Measurements from ENCODE around the gene PLXDC1.
"Not testable (repeated sequence)": the region's sequence is repeated elsewhere in the genome, so short reads cannot be mapped to it uniquely, and the experiment has no call there.

Gene PLXDC1

DNA sequence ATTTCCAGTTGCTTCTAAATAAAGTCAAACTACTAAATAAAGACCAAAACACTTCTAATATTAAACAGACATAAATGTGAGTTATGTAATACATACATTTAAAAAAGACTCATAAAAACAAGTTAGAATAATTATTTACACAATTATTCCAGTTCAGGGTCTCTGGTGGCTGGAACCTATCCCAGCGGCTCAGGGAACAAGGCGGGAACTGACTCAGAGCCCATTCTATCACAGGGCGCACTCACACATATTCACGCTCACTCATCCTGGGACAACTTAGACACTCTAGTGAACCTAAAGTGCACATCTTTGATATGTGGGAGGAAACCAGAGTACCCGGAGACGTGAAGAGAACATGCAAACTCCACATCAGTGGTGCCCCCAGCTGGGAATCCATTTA lies 25.0 kb downstream of the PLXDC1 start:
- no peak for DNase-seq (ENCODE audit: low read depth in 1 of 2, low spot score in 1 of 2)

DNA sequence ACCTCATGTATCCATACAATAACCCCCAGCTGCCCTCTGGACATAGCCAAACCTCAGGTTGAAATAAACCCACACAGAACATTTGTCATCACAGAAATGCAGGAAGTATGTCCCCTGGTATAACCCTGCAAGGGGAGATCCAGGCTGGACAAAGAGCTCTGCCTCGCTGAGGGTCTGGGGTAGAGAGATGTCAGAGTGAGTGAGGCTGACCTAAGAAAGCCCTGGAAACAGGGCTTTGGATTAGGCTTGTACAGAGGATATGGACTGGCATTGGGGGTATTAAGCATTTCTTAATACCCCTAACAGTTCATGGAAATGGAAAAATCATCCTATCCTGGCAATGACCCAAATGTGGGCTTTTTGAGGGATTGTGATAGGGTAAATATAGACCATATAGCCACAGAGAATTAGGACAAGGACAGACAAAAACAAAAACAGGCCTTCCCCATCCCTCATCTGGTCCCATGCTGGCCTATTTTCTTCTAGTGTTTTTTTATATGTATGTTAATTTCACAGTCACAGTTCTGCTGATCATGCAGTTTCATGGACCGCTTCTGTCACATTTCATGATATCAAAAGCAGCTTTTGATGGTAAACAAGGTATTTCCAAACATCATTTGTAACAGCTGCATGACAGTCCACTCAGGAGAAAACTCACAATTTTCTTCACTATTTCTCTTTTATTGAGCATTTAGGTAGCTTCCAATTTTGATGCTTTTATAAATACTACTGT lies 26.1 kb downstream of the PLXDC1 start:
- DNase-seq (ENCODE audit: low read depth in 1 of 2, low spot score in 1 of 2): no peak

DNA sequence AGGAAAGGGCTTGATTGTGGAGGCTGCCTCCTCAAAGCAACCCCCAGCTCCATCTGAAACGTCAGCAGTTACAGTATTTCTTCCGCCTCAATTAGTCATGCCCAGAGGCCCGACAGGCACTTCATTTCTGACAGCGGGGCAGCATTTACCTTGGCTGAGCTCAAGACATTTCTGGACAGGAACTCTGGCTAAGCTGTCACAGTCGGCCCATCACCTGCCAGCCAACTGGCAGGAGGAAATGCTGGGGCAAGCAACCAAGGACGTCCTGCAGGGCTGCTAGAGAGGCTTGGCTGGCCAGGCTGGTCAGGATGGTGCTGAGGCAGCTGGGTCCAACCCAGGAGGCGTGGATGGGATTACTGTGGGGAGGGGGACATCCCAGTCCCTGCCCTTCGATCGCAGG lies 27.8 kb downstream of the PLXDC1 start:
- no peak for DNase-seq (ENCODE audit: low read depth in 1 of 2, low spot score in 1 of 2)

DNA sequence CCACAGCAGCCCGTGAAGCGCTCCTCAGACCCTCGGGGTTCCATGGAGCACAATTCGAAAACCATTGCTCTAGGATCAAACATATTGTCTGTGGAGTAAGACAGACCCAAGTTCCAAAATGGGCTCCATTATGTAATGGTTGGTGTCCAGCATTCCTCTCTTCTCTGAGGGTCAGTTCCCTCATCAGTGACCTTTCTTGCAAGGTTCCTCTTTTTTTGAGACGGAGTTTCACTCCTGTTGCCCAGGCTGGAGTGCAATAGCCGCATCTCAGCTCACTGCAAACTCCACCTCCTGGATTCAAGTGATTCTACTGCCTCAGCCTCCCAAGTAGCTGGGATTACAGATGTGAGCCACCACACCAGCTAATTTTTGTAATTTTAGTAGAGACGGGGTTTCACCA lies 28.4 kb downstream of the PLXDC1 start:
- DNase-seq (ENCODE audit: low read depth in 1 of 2, low spot score in 1 of 2): no peak

DNA sequence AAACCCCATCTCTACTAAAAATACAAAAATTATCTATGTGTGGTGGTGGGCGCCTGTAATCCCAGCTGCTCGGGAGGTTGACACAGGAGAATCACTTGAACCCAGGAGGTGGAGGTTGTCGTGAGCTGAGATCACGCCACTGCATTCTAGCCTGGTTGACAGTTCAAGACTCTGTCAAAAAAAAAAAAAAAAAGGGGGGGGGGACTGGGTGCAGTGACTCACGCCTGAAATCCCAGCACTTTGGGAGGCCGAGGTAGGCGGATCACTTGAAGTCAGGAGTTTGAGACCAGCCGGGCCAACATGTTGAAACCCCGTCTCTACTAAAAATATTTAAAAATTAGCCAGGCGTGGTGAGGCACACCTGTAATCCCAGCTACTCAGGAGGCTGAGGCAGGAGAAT lies 29.5 kb downstream of the PLXDC1 start:
- DNase-seq (ENCODE audit: low read depth in 1 of 2, low spot score in 1 of 2): not testable (repeated sequence)

DNA sequence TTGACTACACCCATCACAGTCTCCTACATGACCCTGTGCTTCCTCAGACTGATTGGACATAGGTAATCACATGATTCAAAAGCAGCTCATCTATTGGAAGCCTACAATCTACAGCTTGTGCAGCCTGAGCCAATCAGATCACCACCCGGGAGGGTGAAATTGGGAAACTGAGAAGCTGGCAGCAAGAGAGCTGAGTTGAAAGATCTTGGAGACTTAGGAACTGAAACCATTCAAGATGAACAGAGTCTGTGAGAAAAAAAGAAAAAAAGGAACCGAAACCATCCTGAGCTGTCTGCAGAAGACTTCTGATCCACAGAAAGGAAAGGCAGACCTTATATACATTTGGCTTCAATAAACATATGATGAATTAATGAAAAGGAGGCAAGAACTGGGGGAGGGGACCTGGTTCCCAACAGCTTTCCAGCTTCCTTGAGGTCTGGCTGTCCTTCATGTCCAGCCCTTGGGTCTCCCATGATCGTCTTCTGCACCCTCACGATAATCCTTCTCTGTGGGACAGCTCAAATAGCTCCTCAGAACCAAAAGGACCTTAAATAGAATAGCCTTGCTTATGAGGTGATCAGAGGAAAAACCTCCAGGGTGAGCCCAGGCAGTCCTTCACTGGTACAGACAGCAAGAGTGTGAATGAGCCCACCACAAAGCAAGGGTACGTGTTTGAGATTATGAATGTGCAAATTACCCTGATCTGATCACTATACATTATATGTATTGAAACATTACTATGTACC lies 32.6 kb downstream of the PLXDC1 start:
- DNase-seq (ENCODE audit: low read depth in 1 of 2, low spot score in 1 of 2): no peak

DNA sequence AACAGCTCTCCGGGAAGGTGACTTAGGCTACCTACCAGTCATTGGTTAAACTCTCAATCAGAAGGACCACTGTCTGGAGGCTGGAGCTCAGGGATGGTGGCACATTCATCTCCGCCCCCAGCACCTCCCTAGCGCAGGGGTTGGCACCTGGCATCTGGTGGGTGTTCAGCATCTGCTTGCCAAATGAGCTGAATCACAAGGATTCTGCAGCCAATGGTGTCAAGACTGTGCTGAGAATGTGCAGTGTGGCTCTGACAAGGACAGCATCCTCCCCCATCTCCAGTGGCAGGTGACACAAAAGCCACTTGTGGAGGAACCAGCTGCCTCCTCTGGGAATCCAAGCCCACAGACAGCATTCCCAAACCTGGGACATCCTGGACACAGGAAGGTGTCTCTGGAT lies 35.2 kb downstream of the PLXDC1 start:
- no peak for DNase-seq (ENCODE audit: low read depth in 1 of 2, low spot score in 1 of 2)

DNA sequence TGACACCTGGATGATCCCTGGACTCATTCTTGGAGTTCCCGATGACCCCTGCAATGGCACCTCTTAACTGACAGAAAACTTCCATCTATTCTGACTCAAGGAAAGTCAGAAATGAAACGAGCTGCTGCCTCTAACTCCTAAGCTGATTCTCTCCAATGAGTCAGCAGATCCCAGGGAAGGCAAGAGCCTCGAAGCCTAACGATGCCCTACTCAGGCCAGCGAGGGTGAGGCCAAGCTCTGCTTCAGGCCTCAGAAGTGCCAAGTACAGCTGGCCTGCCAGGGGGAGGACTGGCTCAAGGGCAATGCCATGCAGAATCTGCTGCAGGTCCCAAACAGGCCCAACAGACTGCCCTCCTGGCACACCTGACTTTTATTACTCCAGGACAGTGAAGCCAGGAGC lies 36.3 kb downstream of the PLXDC1 start:
- DNase-seq (ENCODE audit: low read depth in 1 of 2, low spot score in 1 of 2): no peak

DNA sequence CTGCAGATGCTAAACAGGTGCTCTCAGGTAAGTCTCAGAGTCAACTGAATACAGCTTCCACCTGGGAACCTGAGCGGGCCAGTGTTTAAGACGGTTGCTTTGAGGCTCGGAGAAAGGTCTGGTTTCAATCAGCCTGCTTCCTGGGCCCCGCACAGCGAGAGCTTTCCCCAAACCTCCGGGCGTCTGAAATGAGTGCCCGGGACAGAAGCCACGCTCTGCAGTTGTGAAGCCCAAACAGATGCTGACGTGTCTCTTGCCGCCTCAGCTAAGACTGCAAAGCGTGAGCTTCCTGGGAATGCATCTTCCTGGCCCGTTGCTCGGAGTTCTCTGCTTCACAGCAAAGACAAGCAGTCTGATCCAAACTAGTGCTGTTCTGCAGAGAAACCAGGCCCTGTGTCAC lies 36.7 kb downstream of the PLXDC1 start:
- DNase-seq (ENCODE audit: low read depth in 1 of 2, low spot score in 1 of 2): no peak

DNA sequence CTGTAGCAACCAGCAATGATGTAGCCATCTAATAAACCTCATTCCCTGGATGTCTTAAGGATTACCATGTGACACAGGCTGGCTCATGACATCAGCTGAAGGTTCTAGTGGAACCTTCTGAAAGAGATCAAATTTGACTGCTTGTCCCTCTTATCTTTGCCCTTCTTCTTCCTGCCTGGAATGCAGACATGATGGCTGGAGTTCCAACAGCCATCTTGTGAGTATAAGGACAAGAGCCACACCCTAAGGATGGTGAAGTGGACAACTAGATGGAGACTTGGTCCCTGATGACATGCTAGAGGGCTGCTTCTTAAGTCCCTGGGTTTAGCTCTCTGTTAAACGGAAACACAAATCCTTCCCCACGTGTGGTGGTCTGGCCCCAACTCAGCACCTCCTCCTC lies 37.6 kb downstream of the PLXDC1 start:
- DNase-seq (ENCODE audit: low read depth in 1 of 2, low spot score in 1 of 2): no peak

DNA sequence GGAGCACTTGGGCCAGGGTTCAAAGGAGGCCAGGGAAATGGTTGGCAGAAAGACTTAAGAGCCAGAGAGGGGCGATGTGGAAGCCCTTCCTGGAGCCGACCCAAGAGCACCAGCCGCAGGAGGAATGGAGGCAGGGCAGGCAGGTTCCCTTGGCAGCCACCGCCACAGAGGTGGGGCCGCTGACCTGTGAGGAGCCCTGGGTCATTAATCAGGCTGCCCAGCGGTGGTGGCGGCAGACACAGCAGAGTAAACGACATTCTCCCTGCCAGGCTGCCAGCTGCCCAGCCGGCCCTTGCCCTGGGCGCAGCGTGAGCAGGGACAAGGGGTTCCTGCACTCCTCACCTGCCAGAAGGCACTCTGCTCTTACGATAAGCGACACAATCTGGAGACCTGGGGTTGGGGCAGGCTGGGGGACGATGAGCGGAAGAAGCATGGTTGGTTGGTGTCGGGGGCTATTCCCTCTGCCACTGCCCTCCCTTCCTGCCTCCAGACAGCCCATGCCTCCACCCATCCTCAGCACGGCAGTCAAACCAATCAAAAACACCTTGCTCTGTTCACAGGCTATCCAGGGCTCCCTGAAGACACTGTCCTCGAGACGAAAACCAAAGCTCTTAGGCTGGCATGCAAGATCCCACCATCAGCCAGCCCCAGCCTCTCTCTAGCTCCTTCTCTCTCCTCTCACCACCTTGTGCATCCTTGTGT lies 40.9 kb downstream of the PLXDC1 start:
- no peak for DNase-seq (ENCODE audit: low read depth in 1 of 2, low spot score in 1 of 2)

DNA sequence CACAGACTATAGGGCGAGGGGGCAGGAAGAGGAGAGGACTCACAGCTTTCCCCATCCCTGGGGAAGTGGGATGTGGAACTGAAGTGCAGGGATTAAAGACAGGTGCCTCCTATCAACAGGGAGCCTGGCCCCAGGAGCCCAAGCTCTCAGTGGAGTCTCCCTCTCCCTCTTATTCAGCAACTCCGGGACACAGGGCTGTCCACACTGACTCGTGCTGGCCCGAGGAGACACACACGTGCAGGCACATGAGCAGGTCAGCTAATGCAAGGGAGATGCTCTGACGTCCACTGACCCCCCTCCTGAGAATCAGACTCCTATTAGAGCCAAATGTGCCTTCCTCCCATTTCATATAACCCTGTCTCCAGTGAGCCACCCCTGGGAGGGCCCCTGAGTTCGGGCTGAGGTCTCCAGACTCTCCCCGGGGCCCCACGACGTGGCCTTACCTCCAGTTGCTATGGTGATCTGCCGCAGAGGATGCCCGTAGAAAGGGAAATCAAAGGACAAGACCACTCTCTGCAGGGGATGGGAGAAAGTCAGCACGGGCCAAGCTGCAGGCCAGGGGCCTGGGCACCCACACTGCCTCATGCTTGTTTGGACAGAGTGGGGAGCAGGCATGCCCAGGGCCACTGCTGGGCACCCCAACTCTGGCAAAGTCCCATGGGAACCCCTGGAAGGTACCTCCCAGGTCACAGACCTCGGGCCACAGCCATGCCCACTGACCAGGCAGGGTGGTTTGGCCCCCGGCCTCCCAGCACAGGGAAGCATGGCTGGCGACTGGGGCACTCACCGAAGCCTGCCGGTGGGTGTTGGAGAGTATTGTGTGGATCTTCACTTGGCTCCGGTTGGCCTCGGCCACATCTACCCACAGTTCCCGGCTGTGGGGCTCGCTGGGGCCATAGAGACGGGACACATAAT lies 42.7 kb downstream of the PLXDC1 start:
- no peak for DNase-seq (ENCODE audit: low read depth in 1 of 2, low spot score in 1 of 2)

DNA sequence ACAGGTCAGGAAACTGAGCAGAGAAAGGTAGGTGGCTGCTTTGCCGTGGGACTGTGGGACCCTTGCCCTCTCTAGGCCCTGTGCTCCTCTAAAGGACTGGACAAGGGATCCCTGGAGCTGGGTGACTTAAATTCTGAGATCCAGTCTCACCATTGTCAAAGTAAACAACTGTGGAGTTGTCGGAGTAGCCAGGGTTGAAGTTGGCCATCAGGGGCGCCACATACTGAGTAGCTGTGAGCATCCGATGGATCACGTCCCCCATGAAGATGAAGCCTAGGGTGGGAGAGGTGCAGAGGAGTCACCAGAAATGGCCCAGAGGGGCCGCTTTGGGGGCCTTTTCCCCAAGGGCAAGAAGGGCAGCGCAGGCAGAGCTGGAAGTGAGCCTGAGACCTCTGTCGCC lies 43.5 kb downstream of the PLXDC1 start:
- DNase-seq (ENCODE audit: low read depth in 1 of 2, low spot score in 1 of 2): no peak

DNA sequence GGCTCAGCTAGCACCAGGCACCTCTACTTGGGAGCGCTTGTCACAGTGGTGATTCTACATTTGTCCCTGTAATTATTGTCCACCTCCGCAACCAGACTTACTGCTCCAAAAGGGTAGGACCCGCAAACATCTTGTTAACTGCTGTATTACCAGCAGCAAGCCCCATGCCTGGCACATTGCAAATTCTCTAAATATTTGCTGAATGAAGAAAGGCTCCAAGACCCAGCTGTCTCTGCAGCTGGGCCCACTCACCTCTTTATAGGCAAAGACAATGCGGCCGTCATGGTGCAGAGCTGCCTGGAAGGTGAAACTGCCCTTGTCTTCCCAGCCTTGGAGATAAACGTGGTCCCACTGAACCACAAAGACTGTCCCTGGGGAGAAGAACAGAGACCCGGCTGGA lies 44.3 kb downstream of the PLXDC1 start:
- no peak for DNase-seq (ENCODE audit: low read depth in 1 of 2, low spot score in 1 of 2)

DNA sequence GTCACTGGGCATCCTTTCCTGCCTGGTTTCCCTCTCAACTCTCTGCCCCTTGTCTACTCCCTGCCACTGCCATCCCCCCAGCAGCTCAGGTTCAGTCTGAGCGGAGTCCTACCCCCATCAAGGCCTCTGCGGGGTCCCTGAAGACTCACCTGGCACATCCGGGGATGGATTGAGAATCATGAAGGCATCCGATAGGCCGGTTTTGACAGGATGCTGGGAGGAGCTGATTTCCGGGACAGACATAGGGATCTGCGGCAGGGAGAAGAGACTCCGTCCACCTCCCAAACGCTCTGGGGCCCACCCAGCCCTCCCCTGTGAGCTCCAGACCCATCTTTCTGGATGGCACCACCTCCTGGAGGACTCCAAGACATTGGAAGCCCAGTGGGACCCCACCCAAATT lies 45.7 kb downstream of the PLXDC1 start:
- no peak for DNase-seq (ENCODE audit: low read depth in 1 of 2, low spot score in 1 of 2)

DNA sequence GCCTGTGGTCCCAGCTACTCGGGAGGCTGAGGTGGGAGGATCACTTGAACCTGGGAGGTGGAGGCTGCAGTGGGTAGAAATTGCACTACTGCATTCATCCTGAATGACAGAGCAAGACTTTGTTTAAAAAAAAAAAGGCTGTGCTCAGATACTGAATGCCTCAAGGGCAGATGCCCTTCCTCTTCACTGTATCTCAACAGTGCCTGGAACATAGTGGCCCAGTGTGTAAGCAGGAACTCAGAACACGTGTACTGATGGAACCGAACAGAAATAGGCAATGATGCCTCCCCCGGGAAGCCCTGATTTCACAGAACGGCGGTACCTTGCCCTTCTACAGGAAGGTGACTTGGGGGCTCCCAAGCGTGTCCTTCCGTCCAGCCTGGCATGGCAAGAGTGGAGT lies 46.8 kb downstream of the PLXDC1 start:
- no peak for DNase-seq (ENCODE audit: low read depth in 1 of 2, low spot score in 1 of 2)

DNA sequence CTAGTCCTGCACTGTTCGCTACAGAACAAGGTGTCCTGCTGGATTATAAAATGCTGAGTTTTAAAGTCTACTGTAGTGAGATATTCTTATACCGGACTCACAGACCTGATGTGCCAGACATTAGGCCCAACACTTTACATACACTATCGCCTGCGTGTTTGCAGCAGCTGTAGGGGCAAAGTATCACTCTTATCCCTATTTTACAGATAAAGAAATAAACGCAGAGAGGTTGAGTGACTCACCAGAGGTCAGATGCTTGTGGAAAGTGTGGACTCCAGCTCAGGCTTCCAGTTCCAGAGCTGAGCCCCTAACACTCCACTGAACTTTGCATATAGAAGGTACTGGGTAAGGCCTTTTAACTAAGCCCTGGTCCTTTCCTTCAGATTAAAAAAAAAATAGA lies 47.4 kb downstream of the PLXDC1 start:
- no peak for DNase-seq (ENCODE audit: low read depth in 1 of 2, low spot score in 1 of 2)

DNA sequence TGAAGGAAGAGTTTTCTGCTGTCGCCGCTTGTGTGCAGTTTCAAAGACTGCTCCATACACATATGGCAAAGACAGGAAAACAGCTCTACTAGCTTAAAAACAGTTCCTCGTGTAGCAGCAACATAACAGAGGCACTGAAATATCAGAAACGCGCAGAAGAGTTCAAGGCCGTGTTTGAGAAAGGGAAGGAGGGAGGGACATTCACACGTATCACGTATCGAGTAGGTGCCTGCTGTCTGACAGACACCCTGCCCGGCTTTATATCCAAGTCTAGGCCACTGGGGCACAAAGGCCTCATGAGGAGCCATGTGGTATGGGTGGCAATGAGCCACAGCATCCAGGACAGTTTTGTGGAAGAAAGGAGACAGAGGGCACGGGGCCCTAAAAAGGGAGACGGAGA lies 50.3 kb downstream of the PLXDC1 start:
- no peak for DNase-seq (ENCODE audit: low read depth in 1 of 2, low spot score in 1 of 2)

DNA sequence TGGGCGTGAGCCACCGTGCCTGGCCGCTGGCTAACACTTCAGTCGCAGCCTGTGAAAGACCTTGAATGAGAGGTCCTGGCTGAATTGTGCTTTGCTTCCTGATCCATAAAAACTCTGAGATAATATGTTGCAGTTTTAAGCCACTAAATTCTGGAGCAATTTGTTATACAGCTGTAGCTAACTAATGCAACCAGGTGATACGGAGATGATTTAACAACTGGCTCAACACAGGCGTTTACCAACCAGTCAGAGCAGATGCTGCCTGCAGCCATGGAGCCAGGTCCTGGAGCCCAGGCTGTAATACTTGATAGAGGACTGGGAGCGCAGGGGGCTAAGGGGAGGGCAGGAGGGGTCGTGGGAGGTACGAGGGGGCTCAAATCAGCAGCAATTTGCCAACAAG lies 50.9 kb downstream of the PLXDC1 start:
- DNase-seq (ENCODE audit: low read depth in 1 of 2, low spot score in 1 of 2): no peak

DNA sequence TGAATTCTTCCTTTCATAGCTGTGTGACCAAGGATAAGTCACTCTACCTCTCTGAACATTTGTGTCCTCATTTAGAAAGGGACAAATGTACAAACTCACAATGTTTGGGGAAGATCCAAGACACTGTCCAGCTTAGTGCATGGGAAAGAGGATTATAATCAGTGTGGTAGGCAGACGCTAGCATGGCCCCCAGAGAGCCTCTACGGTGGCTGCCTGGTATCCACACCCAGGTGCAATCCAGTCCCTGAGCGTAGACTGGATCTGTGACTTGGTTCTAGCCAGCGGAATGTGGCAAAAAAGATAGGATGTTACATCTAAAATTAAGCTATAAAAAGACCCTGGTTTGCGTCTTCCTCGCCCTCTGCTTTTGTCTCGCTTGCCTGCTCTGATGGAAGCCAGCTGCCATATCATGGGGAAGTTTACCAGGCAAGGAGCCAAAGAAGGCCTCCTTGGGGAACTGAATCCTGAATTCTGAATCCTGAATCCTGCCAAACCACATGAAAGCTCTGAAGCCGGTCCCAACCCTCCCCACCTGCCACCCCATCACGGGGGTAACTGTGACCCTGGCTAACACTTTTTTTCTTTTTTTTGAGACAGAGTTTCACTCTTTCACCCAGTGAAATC lies 51.7 kb downstream of the PLXDC1 start:
- no peak for DNase-seq (ENCODE audit: low read depth in 1 of 2, low spot score in 1 of 2)

DNA sequence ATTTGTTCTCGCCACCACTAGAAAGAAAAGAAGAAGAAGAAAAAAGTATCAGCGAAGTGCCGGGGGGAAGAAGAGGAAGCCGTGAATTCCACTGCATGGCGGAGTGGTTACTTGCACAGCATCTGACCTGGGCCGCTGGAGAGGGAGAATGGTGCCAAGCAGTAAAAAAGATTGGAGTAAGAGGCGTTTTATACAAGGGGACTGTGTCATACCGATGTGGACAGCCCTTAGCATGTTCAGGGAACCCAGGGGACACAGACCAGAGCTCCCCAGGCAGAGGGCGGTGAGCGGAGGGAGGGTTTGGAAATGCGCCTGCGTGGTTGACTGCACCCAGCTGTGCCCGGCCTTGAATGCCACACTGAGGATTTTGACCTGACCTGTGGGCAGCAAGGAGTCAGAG lies 52.8 kb downstream of the PLXDC1 start:
- DNase-seq (ENCODE audit: low read depth in 1 of 2, low spot score in 1 of 2): no peak
